NCI-H460 (cell line): ENCODE results near the gene INVS. TPM values are rescaled to one million over a fixed set of nuclear protein-coding genes. Genes with fewer than 3 reads are reported as not detected.
"Not testable (repeated sequence)": the region's sequence is repeated elsewhere in the genome, so short reads cannot be mapped to it uniquely, and the experiment has no call there.

ENCODE experiments used
- DNase-seq: peaks from one replicate; pipeline ENCODE4 v3.0.0-alpha.2; 2016; ENCODE audit warnings: low read depth; ENCODE audit errors: extremely low read depth
- total RNA-seq: library from RNA; depleted of rRNA; stranded (reverse); fragments of >200 nt; shearing (Covaris generic); gene quantifications from 2 replicates; pipeline ENCODE4 v1.2.3, GENCODE V29; 2014

INVS gene
- total RNA-seq, 1 experiment from 2014 or later = 27.2 TPM

DNA sequence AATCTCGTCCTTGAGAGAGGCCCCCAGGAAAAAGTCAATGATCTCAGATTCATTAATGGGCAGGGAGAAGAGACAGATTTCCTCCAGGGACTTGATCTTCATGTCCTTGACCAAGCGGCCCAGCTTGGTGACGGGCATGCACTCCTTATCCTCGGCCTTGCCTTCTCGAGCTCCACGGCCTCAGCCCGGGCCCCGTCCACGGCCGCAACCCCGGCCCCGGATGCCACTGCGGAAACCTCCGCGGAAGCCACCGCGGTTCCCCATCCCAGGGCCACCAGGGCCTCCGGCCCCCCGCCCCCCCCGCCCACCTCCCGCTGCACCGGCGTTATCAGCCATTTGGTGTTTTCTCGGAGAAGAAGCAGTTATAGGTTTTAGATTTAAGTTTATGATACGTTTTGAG, 18.3 kb downstream of the INVS start:
- no peak for DNase-seq

DNA sequence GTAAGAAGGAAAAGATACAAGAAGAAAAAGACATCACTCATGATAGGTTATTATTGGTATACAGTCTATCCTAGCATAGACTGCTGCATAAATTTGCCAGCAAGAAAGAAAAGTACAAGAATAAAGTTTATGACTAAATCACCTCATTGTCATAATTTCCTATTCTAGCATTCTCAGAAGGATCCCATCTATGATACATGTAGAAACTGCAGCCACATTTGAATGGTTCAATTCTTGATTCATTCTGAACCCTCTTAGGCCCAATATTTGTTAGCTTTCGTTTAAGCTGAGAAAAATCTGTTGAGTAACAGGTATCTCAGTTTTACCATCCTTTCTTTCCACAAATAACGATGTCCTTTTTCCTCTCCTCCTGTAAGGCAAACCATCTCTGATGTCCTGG, 21.2 kb downstream of the INVS start:
- DNase-seq = no peak

- no peak for DNase-seq
These were observed 26.2 kb downstream of the INVS start for GRCh38 chr9:100125236-100125635.

- no peak for DNase-seq
These were observed 26.9 kb downstream of the INVS start for GRCh38 chr9:100125910-100126309.

DNA sequence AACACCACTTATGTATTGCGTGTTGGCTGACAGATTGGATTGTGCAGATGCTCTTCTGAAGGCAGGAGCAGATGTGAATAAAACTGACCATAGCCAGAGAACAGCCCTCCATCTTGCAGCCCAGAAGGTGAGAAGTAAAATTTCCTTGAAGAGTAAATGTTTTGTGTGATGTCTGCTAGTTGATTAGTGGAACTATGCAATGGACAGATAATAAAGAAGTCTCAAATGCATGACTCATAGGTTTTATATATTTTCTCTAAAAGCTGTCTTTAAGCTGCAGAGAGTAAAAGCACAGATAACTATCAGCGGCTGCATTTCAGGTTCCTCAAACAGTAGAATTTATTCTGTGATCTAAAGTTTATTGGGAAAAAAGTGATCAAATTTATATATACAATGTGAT, 27.4 kb downstream of the INVS start:
- no peak for DNase-seq

GRCh38 chr9:100129772-100130171, 30.7 kb downstream of the INVS start:
- DNase-seq = no peak

DNA sequence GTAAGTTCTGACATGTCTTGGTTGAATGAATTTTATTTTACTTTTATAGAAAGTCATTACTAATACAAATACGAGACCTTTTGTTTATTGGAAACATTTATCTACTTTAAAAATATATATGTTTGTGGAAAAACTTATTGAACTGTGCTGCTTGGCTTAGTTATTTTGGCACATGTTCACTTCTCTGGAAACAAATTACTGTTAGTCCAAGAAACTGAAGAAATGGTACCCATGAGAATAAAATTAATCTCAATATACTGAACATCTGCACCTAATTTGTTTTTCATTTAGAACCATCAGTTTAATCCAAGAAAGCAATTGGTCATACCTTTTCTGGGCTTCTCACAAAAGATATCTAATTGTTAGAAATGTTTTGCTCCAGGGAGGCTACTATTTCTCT, 32.2 kb downstream of the INVS start:
- no peak for DNase-seq

DNA sequence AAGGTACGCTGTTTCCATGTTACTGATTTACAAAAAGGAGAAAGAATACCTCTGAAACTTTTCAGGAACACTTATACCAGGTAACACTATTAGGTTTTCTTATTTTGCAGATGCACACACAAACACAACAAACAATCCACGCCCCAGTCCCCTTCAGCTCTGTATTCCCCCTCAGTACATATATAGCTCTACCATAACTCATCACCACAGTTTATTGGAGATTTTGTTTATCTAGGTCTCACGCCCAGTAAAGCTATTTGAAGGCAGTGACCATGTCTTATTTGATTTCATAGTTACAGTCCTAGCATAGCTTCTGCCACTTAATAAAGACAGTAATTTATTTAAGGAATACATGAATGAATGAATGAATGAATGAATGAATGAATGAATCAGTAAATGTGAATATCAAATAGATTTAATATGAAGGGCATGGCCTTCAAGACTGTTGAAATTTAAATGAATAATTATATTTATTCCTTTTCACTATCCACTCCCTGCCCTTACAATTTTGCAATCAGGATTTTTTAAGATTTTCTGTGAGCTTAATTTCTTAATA, 32.9 kb downstream of the INVS start:
- no peak for DNase-seq

- no peak for DNase-seq
These were observed 35.7 kb downstream of the INVS start for GRCh38 chr9:100134731-100135130.

DNA sequence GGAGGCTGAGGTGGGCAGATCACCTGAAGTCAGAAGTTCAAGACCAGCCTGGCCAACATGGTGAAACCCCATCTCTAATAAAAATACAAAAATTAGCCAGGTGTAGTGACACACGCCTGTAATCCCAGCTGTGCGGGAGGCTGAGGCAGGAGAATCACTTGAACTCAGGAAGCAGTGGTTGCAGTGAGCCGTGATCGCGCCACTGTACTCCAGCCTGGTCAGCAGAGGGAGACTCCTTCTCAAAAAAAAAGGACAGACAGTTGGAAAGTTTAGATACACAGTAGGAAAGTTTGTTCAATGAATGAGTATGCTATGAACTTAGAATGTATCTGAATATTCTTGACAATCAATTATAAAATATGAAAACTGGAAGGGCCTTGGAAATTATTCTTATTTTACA, 37.8 kb downstream of the INVS start:
- not testable (repeated sequence) for DNase-seq

DNA sequence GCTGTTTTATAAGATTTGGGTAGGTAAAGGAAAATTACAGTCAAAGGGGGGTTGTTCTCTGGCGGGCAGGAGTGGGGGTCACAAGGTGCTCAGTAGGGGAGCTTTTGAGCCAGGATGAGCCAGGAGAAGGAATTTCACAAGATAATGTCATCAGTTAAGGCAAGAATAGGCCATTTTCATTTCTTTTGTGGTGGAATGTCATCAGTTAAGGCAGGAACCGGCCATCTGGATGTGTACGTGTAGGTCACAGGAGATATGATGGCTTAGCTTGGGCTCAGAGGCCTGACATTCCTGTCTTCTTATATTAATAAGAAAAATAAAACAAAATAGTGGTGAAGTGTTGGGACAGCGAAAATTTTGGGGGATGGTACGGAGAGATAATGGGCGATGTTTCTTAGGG, 41.3 kb downstream of the INVS start:
- not testable (repeated sequence) for DNase-seq

DNA sequence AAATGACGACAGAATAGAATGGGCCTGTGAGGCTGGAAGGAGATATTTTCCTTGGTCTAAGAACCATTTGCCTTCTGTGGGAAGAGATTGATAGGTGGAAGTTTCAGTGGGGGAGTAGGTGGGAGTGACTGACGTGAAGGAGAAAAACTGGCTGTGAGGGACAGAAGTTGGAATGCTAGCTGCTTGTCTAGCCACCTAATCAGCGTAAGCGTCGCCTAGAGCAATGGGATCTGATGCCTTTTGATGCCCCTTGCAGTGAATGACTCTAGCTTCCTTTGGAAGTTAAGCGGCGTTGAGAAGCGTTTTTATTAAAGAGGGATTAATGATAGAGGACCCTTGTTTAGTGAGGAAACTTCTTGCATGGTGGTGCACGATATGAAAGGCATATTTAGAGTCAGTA, 42.8 kb downstream of the INVS start:
- not testable (repeated sequence) for DNase-seq

DNA sequence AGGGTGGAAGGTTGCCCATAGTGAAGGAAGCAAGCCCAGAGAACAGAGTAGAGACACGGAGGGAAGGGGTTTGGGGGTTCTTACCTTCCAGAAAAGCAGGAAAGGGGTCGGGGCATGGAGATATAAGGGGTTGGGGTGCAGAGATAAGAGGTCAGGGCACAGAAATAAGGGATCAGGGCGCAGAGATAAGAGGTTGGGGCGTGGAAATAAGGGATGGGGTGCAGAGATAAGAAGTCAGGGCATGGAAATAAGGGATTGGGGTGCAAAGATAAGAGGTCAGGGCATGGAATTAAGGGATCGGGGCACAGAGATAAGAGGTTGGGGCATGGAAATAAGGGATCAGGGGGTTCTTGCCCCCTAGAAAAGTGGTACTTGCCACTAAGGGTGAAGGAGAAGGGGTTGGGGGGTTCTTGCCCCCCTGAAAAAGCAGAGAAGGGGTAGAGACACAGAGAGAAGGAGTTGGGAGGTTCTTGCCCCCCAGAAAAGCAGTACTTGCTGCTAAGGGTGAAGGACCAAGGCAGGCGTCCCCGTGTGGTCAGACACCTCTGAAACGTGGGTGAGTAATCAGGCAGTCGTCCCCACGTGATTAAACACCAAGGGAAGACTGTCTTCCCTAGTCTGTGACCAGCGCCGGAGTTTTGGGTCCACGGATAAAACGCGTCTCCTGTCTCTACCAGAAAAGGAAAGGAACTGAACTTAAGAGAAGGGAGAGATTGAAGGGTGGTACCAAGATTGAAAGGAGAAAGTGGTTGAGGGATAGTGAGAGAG, 46.3 kb downstream of the INVS start:
- not testable (repeated sequence) for DNase-seq

- not testable (repeated sequence) for DNase-seq
These were observed 46.9 kb downstream of the INVS start for GRCh38 chr9:100145976-100146375.

GRCh38 chr9:100150214-100150613, 51.2 kb downstream of the INVS start:
- no peak for DNase-seq

GRCh38 chr9:100160021-100160420, 61.0 kb downstream of the INVS start:
- no peak for DNase-seq

DNA sequence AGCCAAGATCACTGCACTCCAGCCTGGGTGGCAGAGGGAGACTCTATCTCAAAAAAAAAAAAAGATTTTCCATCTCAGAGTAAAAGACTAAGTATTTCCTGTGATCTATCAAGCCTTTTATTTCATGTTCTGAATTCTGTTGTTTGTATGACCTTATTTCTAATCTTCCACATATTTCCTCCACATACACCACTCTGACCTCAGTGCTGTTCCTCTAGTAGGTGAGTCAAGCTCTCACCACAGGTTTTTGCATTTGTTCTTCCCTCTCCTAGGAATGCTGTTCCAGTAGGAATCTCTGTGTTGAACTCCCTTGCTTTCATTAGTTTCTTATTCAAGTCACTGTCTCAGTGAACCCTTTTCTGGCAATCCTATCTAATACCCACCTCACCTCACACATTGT, 68.1 kb downstream of the INVS start:
- no peak for DNase-seq

GRCh38 chr9:100167915-100168654, 69.0 kb downstream of the INVS start:
- no peak for DNase-seq

DNA sequence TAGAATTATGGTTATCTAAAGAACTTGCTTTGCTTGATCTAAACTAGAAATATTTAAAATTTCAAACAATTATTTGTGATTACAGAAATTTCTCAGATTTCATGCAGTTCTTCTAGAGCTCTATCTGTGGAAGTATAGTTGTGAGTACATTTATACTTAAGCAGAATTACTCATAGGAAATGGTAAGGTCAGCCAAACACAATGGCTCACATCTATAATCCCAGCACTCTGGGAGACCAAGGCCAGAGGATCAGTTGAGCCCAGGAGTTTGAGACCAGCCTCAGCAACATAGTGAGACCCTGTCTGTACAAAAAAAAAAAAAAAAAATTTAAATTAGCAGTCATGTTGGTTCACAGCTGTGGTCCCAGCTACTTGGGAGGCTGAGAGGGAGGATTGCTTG, 71.0 kb downstream of the INVS start:
- no peak for DNase-seq

DNA sequence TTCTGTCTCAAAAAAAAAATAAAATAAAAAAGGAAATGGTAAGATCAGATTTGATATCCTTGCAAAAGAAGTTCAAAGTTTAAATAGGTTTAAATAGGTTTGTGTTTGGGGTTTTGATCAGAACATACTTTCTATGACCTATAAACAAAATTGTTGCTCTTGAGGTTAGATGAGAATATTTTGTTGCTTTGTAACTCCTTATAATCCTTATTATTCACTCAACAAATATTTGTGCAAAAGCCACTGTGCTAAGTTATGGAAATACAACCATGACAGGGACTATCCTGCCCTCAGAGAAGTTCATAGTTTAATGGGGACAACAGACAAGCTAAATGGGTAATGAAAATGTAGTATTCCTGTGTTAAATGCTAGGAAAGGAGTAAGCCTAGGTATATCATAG, 71.5 kb downstream of the INVS start:
- no peak for DNase-seq

- no peak for DNase-seq
These were observed 87.3 kb downstream of the INVS start for GRCh38 chr9:100186356-100186755.

DNA sequence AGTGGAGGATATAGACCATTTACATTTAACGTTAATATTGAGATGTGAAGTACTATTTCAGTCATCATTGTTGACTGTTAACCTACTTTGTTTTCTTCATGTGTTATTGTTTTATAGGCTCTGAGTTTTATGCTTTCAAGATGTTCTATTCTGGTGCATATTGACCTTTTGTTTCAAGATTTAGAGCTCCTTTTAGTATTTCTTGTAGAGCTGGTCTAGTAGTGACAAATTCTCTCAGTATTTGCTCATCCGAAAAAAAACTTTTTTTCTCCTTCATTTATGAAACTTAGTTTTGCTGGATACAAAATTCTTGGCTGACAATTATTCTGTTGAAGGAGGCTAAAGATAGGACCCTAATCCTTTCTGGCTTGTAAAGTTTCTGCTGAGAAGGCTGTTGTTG, 91.3 kb downstream of the INVS start:
- DNase-seq = no peak
